Transverse colon (tissue), 4 donors: ENCODE data around the gene EDEM1.
"Not testable (repeated sequence)": the region's sequence is repeated elsewhere in the genome, so short reads cannot be mapped to it uniquely, and the experiment has no call there.

Experiments used
- EP300 ChIP-seq: sonication (generic); formaldehyde crosslinking; IDR thresholded peaks from one replicate; pipeline ENCODE4 v1.6.1; 2017; ENCODE audit warnings: antibody characterized with exemption, low read depth
- POLR2A ChIP-seq: fragments of 450-650 bp; IDR thresholded peaks from one replicate; pipeline ENCODE4 v1.6.1; 2016; ENCODE audit warnings: antibody characterized with exemption, mild to moderate bottlenecking, moderate library complexity
- POLR2AphosphoS5 ChIP-seq, 3 donors: sonication (generic); formaldehyde crosslinking; IDR thresholded peaks; one replicate each; pipeline ENCODE4 v1.6.1; 2016; ENCODE audit warnings: antibody characterized with exemption in 3 of 3
- TF ChIP-seq, protein P1 (sequence below), 5 experiments: fragments of 200-600 bp in 3 of 5; fragments of 450-650 bp in 2 of 5; sonication (generic) in 3 of 5; IDR thresholded peaks; 1 replicate in 2 of 5; 2 replicates in 3 of 5; pipeline ENCODE4 v1.5.1; 2016 to 2017; ENCODE audit warnings: antibody characterized with exemption in 5 of 5, inconsistent platforms in 3 of 5, mild to moderate bottlenecking in 2 of 5, moderate library complexity in 1 of 5

DNA sequence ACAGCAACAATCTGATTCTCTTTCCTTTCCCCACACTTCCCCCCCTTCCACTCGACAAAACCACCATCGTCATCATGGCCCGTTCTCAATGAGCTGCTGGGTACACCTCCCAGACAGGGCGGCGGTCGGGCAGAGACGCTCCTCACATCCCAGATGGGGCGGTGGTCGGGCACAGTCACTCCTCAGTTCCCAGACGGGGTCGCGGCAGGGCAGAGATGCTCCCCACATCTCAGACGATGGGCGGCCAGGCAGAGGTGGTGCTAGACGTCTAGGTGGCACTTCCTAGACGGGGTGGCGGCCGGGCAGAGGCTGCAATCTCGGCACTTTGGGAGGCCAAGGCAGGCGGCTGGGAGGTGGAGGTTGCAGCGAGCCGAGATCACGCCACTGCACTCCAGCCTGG lies 55.3 kb downstream of the EDEM1 start:
- TF ChIP-seq POLR2AphosphoS5 (IDR thresholded peaks at IDR 0.05); POLR2A; EP300: not testable (repeated sequence)
- TF ChIP-seq, protein P1, sequence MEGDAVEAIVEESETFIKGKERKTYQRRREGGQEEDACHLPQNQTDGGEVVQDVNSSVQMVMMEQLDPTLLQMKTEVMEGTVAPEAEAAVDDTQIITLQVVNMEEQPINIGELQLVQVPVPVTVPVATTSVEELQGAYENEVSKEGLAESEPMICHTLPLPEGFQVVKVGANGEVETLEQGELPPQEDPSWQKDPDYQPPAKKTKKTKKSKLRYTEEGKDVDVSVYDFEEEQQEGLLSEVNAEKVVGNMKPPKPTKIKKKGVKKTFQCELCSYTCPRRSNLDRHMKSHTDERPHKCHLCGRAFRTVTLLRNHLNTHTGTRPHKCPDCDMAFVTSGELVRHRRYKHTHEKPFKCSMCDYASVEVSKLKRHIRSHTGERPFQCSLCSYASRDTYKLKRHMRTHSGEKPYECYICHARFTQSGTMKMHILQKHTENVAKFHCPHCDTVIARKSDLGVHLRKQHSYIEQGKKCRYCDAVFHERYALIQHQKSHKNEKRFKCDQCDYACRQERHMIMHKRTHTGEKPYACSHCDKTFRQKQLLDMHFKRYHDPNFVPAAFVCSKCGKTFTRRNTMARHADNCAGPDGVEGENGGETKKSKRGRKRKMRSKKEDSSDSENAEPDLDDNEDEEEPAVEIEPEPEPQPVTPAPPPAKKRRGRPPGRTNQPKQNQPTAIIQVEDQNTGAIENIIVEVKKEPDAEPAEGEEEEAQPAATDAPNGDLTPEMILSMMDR (IDR thresholded peaks at IDR 0.05) = not testable (repeated sequence)
